ENCODE results near the gene ZNF184. TPM values are rescaled to one million over a fixed set of nuclear protein-coding genes. Genes with fewer than 3 reads are reported as not detected.

Gene ZNF184
- total and polyA plus RNA-seq, 9 of the 15 experiments (the other 6 are each of a cell fraction or from before 2014, with no cell fraction given), result 7.6 to 22.2 (median 12.8) TPM

DNA sequence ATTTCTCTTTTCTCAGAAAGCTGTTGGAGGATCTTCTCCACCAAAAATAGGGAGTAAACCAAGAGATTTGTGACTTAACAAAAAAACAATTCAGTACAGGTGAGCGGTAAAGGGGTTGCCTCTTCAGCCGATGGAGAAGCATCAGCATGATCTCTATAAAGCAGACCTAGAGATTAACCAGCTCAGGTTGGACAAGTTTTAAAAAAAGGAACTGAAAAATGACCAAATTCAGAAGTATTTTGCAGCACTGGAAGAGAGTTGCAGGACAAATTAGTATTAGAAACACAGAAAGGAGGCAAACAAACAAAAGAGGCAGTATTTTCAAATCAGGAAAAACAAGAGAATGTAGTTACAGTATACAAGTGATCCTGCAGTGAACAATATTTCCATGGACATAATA lies 39.6 kb upstream of the ZNF184 start:
- TF ChIP-seq MTA2 (IDR thresholded peaks at IDR 0.05; ENCODE audit: low read depth) (no peak), RFX7 (CRISPR knock-in tag; IDR thresholded peaks at IDR 0.05) (no peak), ZNF165 (CRISPR knock-in tag; IDR thresholded peaks at IDR 0.05; ENCODE audit: borderline replicate concordance) (no peak), ZKSCAN8 (CRISPR knock-in tag; IDR thresholded peaks at IDR 0.05) (no peak), SPI1 (IDR thresholded peaks at IDR 0.05; ENCODE audit: borderline replicate concordance, low read depth, low read length) (no peak)
- TF ChIP-seq, protein P1, sequence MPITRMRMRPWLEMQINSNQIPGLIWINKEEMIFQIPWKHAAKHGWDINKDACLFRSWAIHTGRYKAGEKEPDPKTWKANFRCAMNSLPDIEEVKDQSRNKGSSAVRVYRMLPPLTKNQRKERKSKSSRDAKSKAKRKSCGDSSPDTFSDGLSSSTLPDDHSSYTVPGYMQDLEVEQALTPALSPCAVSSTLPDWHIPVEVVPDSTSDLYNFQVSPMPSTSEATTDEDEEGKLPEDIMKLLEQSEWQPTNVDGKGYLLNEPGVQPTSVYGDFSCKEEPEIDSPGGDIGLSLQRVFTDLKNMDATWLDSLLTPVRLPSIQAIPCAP (CRISPR knock-in tag; IDR thresholded peaks at IDR 0.05; ENCODE audit: borderline replicate concordance), result no peak
- TF ChIP-seq, protein P2, sequence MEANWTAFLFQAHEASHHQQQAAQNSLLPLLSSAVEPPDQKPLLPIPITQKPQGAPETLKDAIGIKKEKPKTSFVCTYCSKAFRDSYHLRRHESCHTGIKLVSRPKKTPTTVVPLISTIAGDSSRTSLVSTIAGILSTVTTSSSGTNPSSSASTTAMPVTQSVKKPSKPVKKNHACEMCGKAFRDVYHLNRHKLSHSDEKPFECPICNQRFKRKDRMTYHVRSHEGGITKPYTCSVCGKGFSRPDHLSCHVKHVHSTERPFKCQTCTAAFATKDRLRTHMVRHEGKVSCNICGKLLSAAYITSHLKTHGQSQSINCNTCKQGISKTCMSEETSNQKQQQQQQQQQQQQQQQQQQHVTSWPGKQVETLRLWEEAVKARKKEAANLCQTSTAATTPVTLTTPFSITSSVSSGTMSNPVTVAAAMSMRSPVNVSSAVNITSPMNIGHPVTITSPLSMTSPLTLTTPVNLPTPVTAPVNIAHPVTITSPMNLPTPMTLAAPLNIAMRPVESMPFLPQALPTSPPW (CRISPR knock-in tag; IDR thresholded peaks at IDR 0.05), result no peak
- Histone ChIP-seq H3K36me3 (ENCODE audit: control insufficient read depth, insufficient read depth, low read length) (no peaks in the 10 kb centered on the region), H3K4me3 (no peak overlapping the region), H4K20me1 (replicated peaks; ENCODE audit: control insufficient read depth, insufficient read depth, low read length) (no peaks in the 10 kb centered on the region), H3K79me2 (ENCODE audit: control insufficient read depth, insufficient read depth, low read length) (no peaks in the 10 kb centered on the region), H3K9me3 (replicated peaks; ENCODE audit: control insufficient read depth, insufficient read depth, low read depth, low read length) (peaks cover 3% of the 10 kb centered on the region; the same call in 1 of the 2 replicates), H3K9me1 (ENCODE audit: control insufficient read depth, insufficient read depth, low read length) (no peaks in the 10 kb centered on the region), H3K4me2 (ENCODE audit: insufficient read depth, low read length) (no peak overlapping the region), H3K27ac (ENCODE audit: extremely low read depth, low read depth, low read length) (no peak overlapping the region), H3K9ac (ENCODE audit: insufficient read depth in 1 of 2, low read depth in 2 of 2, low read length in 2 of 2) (no peak overlapping the region), H3K4me1 (replicated peaks in 1 of 2; ENCODE audit: control insufficient read depth in 2 of 2, insufficient read depth in 2 of 2, low read length in 2 of 2) (peaks cover 2 to 4% of the 10 kb centered on the region in 2 experiments; a peak in 4 of 5 replicates), H2AFZ (ENCODE audit: low read depth, low read length) (no peak overlapping the region), H3K27me3 (ENCODE audit: control insufficient read depth in 2 of 2, insufficient read depth in 2 of 2, low read length in 2 of 2) (no peaks in the 10 kb centered on the region)
- in situ Hi-C loops (cut with MboI) (no loop called here), intact Hi-C loops (cut with micrococcal nuclease) (no loop called here)
- WGBS (ENCODE audit: insufficient coverage, low coverage, missing lambda C conversion rate), result 62% methylated on average over 2 of the region's 2 CpGs
- no peak for DNase-seq (ENCODE audit: extremely low read depth in 1 of 4, low spot score in 3 of 4)
- no peak for ATAC-seq
- no peak for FAIRE-seq
- POLR2A ChIA-PET, result no interaction called here
- CTCF ChIA-PET (ENCODE audit: low intra/inter-chr PET ratio), result no interaction called here
- BruUV-seq (replicated peaks), result no TSS peak

Measured in K562 (cell line).